SK-N-SH (cell line): ENCODE data around the gene ALDH3A1. TPM values are rescaled to one million over a fixed set of nuclear protein-coding genes. Genes with fewer than 3 reads are reported as not detected.
A peak's percentile ranks its signal among the peaks of the same experiment; 100 is the strongest.

Source experiments
- CTCF ChIA-PET: fragments of 300-600, 350-600 bp; formaldehyde crosslinking; extraction: SDS; loops from one replicate; lab custom pipeline; 2021; lab: Yijun Ruan, JAX
- POLR2A ChIA-PET: fragments of 350-600 bp; sonication (Branson Sonifier 250); formaldehyde crosslinking; extraction: SDS; loops from one replicate; lab custom pipeline; 2020; ENCODE audit warnings: antibody characterized with exemption, inconsistent platforms; lab: Yijun Ruan, JAX
- DNase-seq: peaks from one replicate; pipeline ENCODE4 v3.0.0; 2012
- H2AFZ ChIP-seq: fragments of 200-600 bp; sonication (generic); 2 replicates; pipeline ENCODE4 v1.8.1; 2016; ENCODE audit warnings: antibody characterized with exemption, mild to moderate bottlenecking, low read depth
- H3F3A ChIP-seq: fragments of 200-600 bp; sonication (generic); replicated peaks from 2 replicates; pipeline ENCODE3; 2016; ENCODE audit warnings: antibody characterized with exemption, mild to moderate bottlenecking; ENCODE audit not compliant: insufficient read depth
- H3K27ac ChIP-seq, 2 experiments: fragments of 200-500 bp in 1 of 2; fragments of 200-600 bp in 1 of 2; sonication (Bioruptor generic) in 1 of 2; sonication (generic), shearing (Covaris generic) in 1 of 2; 2 replicates each; pipeline versions ENCODE4 v1.5.1 to v1.6.1; 2014 to 2016; ENCODE audit warnings: low read depth in 2 of 2, inconsistent platforms in 1 of 2, low read length in 1 of 2, mild to moderate bottlenecking in 1 of 2, mixed read lengths in 1 of 2
- H3K27me3 ChIP-seq: fragments of 200-600 bp; sonication (generic), shearing (Covaris generic); 2 replicates; pipeline ENCODE4 v1.6.1; 2016; ENCODE audit warnings: mixed run types; ENCODE audit not compliant: insufficient read depth
- H3K36me3 ChIP-seq, 2 experiments: fragments of 200-500 bp in 1 of 2; fragments of 200-600 bp in 1 of 2; sonication (Bioruptor generic) in 1 of 2; sonication (generic) in 1 of 2; replicated peaks in 1 of 2; 2 replicates each; pipeline versions ENCODE3 to v1.5.1; 2014 to 2016; ENCODE audit warnings: low read length in 1 of 2, mild to moderate bottlenecking in 1 of 2; ENCODE audit not compliant: insufficient read depth in 2 of 2, control insufficient read depth in 1 of 2
- H3K4me1 ChIP-seq, 2 experiments: fragments of 200-500 bp in 1 of 2; fragments of 200-600 bp in 1 of 2; sonication (Bioruptor generic) in 1 of 2; sonication (generic), shearing (Covaris generic) in 1 of 2; 2 replicates each; pipeline versions ENCODE4 v1.5.1 to v1.6.1; 2014 to 2016; ENCODE audit warnings: low read depth in 1 of 2, low read length in 1 of 2, mixed run types in 1 of 2; ENCODE audit not compliant: insufficient read depth in 2 of 2, control insufficient read depth in 1 of 2
- H3K4me2 ChIP-seq: fragments of 200-600 bp; sonication (generic), shearing (Covaris generic); 2 replicates; pipeline ENCODE4 v1.6.1; 2017; ENCODE audit warnings: mixed run types
- H3K4me3 ChIP-seq, 2 experiments: fragments of 200-500 bp in 1 of 2; fragments of 200-600 bp in 1 of 2; sonication (Bioruptor generic) in 1 of 2; sonication (generic), shearing (Covaris generic) in 1 of 2; 2 replicates each; pipeline versions ENCODE4 v1.5.1 to v1.8.1; 2014 to 2016; ENCODE audit warnings: low read depth in 2 of 2, inconsistent platforms in 1 of 2, low read length in 1 of 2, mild to moderate bottlenecking in 1 of 2, mixed read lengths in 1 of 2, moderate library complexity in 1 of 2
- H3K79me2 ChIP-seq: fragments of 200-600 bp; sonication (generic); 2 replicates; pipeline ENCODE4 v1.8.1; 2017; ENCODE audit warnings: mild to moderate bottlenecking; ENCODE audit not compliant: insufficient read depth
- H3K9ac ChIP-seq: fragments of 200-600 bp; sonication (generic); 2 replicates; pipeline ENCODE4 v1.6.1; 2017; ENCODE audit warnings: mixed run types
- H3K9me2 ChIP-seq: fragments of 200-600 bp; sonication (generic); 2 replicates; pipeline ENCODE4 v1.6.1; 2017; ENCODE audit warnings: mixed run types
- H3K9me3 ChIP-seq: fragments of 200-600 bp; sonication (generic); 2 replicates; pipeline ENCODE4 v1.6.1; 2017; ENCODE audit warnings: mixed run types, mild to moderate bottlenecking, moderate library complexity
- H4K20me1 ChIP-seq: fragments of 200-600 bp; sonication (generic); 2 replicates; pipeline ENCODE4 v1.6.1; 2017; ENCODE audit warnings: mild to moderate bottlenecking, mixed run types; ENCODE audit not compliant: insufficient read depth
- CHD2 ChIP-seq: fragments of 150-350 bp; IDR thresholded peaks from 2 replicates; pipeline ENCODE4 v1.6.1; 2018; ENCODE audit warnings: low read length; ENCODE audit not compliant: partially characterized antibody
- EP300 ChIP-seq, 2 experiments: IDR thresholded peaks; 2 replicates each; pipeline versions ENCODE4 v1.4.0 to v1.6.1; 2012; ENCODE audit warnings: borderline replicate concordance in 1 of 2, low read depth in 1 of 2, low read length in 1 of 2
- EZH2phosphoT487 ChIP-seq: fragments of 200-600 bp; sonication (generic); IDR thresholded peaks from 2 replicates; pipeline ENCODE4 v1.6.1; 2017; ENCODE audit warnings: low read depth, mixed run types, mild to moderate bottlenecking, antibody characterized with exemption, moderate library complexity, borderline replicate concordance
- FOSL2 ChIP-seq: IDR thresholded peaks from 2 replicates; pipeline ENCODE4 v1.4.0; 2012; ENCODE audit warnings: low read depth, mild to moderate bottlenecking, moderate library complexity, borderline replicate concordance
- FOXJ3 ChIP-seq: sonication (generic); formaldehyde crosslinking; IDR thresholded peaks from 2 replicates; pipeline ENCODE4 v1.5.1; 2020; ENCODE audit warnings: mild to moderate bottlenecking, missing genetic modification reagents
- FOXM1 ChIP-seq: IDR thresholded peaks from 2 replicates; pipeline ENCODE4 v1.4.0; 2012; ENCODE audit warnings: low read depth, mild to moderate bottlenecking
- JUND ChIP-seq: IDR thresholded peaks from 2 replicates; pipeline ENCODE4 v1.4.0; 2012
- MXI1 ChIP-seq: IDR thresholded peaks from 2 replicates; pipeline ENCODE4 v1.6.1; 2012; ENCODE audit warnings: mild to moderate bottlenecking, low read depth, low read length, improper control_type of control experiment
- NFIC ChIP-seq: IDR thresholded peaks from 2 replicates; pipeline ENCODE4 v1.4.0; 2012; ENCODE audit warnings: borderline replicate concordance
- NRF1 ChIP-seq: IDR thresholded peaks from 2 replicates; pipeline ENCODE4 v1.6.1; 2012; ENCODE audit warnings: low read depth, mild to moderate bottlenecking, low read length
- RAD21 ChIP-seq: IDR thresholded peaks from 2 replicates; pipeline ENCODE4 v1.6.1; 2012; ENCODE audit warnings: mild to moderate bottlenecking, low read length
- RCOR1 ChIP-seq: fragments of 150-350 bp; IDR thresholded peaks from 2 replicates; pipeline ENCODE4 v1.6.1; 2017; ENCODE audit warnings: antibody characterized with exemption, low read length
- RFX5 ChIP-seq: IDR thresholded peaks from 2 replicates; pipeline ENCODE4 v1.6.1; 2012; ENCODE audit warnings: mild to moderate bottlenecking, improper control_type of control experiment, low read length
- RXRA ChIP-seq: IDR thresholded peaks from 2 replicates; pipeline ENCODE4 v1.4.0; 2012; ENCODE audit warnings: low read depth, mild to moderate bottlenecking, borderline replicate concordance
- SIN3A ChIP-seq: IDR thresholded peaks from 2 replicates; pipeline ENCODE4 v1.6.1; 2012; ENCODE audit warnings: low read depth, mild to moderate bottlenecking, low read length, moderate library complexity, borderline replicate concordance
- SMC3 ChIP-seq: IDR thresholded peaks from 2 replicates; pipeline ENCODE4 v1.6.1; 2012; ENCODE audit warnings: low read depth, low read length, improper control_type of control experiment
- TCF12 ChIP-seq: IDR thresholded peaks from 2 replicates; pipeline ENCODE4 v1.4.0; 2012
- TEAD4 ChIP-seq: IDR thresholded peaks from 2 replicates; pipeline ENCODE4 v1.4.0; 2012; ENCODE audit warnings: mild to moderate bottlenecking, borderline replicate concordance; ENCODE audit not compliant: insufficient read depth
- WGBS: methylation state at CpG from one replicate; pipeline ENCODE4 v1.1.6; 2017; ENCODE audit warnings: low lambda C conversion rate; 5-methylcytosine and 5-hydroxymethylcytosine counted together
- polyA plus RNA-seq, 3 experiments: library from polyadenylated mRNA; depleted of rRNA; stranded (reverse); fragments of >200 nt; gene quantifications; 2 replicates each; pipeline ENCODE4 v1.2.3, GENCODE V29; 2012
- TF ChIP-seq, protein P1 (sequence below): IDR thresholded peaks from 2 replicates; pipeline ENCODE4 v1.4.0; 2012; ENCODE audit warnings: low read depth, borderline replicate concordance
- TF ChIP-seq, protein P2 (sequence below): IDR thresholded peaks from 2 replicates; pipeline ENCODE4 v1.6.1; 2012; ENCODE audit warnings: mild to moderate bottlenecking, low read depth, low read length, moderate library complexity

Gene ALDH3A1
- polyA plus RNA-seq, 1 of the 3 experiments (the other 2 are of a cell fraction), result 0.79 TPM

DNA sequence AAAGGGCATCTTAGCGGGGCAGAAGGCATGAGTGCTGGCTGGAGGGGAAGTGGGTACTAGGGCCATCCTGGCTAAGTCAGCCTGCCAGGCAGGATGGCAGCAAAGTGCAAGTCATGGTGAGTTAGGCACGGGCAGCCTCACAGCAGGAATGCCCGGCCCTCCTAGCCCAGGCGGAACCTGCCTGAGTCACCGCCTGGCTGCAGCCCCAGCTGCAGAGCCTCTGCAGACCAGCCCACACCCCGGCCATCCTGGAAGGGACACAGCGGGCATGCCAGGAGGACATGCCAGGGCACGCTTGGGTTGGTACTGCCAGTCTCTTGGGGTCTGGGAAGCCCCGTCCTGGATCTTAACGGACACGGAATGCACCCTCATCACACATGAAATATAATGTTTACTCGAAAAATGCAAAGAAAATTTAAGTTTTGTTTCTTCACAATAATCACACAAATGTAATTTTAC is 5.0 kb upstream of the ALDH3A1 start (continued):
- TF ChIP-seq NFIC (peak; percentile 87), FOXJ3 (CRISPR knock-in tag) (no peak), FOSL2 (peak; percentile 78; the same call in 1 of the 2 replicates), EZH2phosphoT487 (no peak), SMC3 (no peak), RXRA (no peak; the same call in 1 of the 2 replicates), RCOR1 (no peak), SIN3A (no peak), TCF12 (peak; percentile 83), NRF1 (no peak), RAD21 (no peak), JUND (no peak; the same call in 1 of the 2 replicates), CHD2 (no peak), FOXM1 (no peak)
- TF ChIP-seq, protein P1, sequence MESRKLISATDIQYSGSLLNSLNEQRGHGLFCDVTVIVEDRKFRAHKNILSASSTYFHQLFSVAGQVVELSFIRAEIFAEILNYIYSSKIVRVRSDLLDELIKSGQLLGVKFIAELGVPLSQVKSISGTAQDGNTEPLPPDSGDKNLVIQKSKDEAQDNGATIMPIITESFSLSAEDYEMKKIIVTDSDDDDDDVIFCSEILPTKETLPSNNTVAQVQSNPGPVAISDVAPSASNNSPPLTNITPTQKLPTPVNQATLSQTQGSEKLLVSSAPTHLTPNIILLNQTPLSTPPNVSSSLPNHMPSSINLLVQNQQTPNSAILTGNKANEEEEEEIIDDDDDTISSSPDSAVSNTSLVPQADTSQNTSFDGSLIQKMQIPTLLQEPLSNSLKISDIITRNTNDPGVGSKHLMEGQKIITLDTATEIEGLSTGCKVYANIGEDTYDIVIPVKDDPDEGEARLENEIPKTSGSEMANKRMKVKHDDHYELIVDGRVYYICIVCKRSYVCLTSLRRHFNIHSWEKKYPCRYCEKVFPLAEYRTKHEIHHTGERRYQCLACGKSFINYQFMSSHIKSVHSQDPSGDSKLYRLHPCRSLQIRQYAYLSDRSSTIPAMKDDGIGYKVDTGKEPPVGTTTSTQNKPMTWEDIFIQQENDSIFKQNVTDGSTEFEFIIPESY, result no peak

DNA sequence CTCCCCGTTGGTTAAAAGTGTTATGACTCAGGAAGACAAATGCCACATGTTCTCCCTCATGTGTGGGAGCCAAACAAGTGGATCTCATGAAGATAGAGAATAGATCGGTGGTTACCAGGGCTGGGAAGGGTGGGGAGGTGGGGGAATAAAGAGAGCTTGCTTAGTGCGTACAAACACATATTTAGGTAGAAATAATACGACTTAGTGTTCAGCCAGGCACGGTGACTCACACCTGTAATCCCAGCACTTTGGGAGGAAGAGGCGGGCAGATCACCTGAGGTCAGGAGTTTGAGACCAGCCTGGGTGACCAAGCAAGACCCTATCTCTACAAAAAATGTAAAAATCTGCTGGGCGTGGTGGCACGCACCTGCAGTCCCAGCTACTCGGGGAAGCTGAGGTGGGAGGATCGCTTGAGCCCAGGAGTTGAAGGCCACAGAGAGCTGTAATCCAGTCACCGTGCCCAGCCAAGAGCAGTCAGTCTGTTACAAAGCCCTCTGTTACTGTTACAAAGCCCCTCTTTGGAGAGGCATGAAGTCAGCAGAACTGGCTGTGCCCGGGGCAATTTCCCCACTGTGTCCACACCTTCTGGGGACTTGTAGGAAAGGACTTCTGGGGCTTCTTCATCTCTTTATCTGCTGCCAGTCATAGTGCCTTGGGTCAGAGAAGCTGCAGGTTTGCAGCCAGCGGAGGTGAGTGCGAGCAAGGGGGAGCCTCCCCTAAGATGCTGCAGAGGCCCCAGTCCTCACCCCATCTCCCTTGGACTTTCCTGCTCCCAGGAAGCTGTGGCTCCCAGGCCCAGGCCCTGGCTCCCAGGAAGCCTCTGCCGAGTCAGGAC is 4.3 kb upstream of the ALDH3A1 start:
- H3K4me3 ChIP-seq, result no peak overlapping the region
- CTCF ChIA-PET, result interaction anchor here (0.7 to 4.7 kb wide), 9 partner anchors 8 to 503 kb away, joined by 3 to 48 read pairs (median 5); no protein-coding TSS in a partner anchor
- H3F3A ChIP-seq, result peaks cover 16% of the 10 kb centered on the region
- TF ChIP-seq, protein P2, sequence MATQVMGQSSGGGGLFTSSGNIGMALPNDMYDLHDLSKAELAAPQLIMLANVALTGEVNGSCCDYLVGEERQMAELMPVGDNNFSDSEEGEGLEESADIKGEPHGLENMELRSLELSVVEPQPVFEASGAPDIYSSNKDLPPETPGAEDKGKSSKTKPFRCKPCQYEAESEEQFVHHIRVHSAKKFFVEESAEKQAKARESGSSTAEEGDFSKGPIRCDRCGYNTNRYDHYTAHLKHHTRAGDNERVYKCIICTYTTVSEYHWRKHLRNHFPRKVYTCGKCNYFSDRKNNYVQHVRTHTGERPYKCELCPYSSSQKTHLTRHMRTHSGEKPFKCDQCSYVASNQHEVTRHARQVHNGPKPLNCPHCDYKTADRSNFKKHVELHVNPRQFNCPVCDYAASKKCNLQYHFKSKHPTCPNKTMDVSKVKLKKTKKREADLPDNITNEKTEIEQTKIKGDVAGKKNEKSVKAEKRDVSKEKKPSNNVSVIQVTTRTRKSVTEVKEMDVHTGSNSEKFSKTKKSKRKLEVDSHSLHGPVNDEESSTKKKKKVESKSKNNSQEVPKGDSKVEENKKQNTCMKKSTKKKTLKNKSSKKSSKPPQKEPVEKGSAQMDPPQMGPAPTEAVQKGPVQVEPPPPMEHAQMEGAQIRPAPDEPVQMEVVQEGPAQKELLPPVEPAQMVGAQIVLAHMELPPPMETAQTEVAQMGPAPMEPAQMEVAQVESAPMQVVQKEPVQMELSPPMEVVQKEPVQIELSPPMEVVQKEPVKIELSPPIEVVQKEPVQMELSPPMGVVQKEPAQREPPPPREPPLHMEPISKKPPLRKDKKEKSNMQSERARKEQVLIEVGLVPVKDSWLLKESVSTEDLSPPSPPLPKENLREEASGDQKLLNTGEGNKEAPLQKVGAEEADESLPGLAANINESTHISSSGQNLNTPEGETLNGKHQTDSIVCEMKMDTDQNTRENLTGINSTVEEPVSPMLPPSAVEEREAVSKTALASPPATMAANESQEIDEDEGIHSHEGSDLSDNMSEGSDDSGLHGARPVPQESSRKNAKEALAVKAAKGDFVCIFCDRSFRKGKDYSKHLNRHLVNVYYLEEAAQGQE, result no peak
- TF ChIP-seq MXI1, result no peak
- TF ChIP-seq NFIC, result no peak
- no peak for TF ChIP-seq EP300 (IDR thresholded peaks at IDR 0.05; ENCODE audit: borderline replicate concordance in 1 of 2, low read depth in 1 of 2, low read length in 1 of 2)
- no peak for TF ChIP-seq TEAD4
- no peak for TF ChIP-seq FOXJ3 (CRISPR knock-in tag)
- TF ChIP-seq CHD2, result no peak
- TF ChIP-seq RFX5, result no peak
- H3K36me3 ChIP-seq, result no peaks in the 10 kb centered on the region
- H3K9me3 ChIP-seq, result no peaks in the 10 kb centered on the region
- no peaks in the 10 kb centered on the region for H3K9me2 ChIP-seq
- POLR2A ChIA-PET, result interaction anchor here (0.6 kb wide), 1 partner anchor 17 kb away, joined by 3 read pairs; no protein-coding TSS in a partner anchor
- no peaks in the 10 kb centered on the region for H4K20me1 ChIP-seq
- H2AFZ ChIP-seq, result peak overlapping the region; percentile 82
- DNase-seq, result no peak
- H3K27ac ChIP-seq, result peak overlapping the region; percentile 79 to 97
- H3K27me3 ChIP-seq, result no peaks in the 10 kb centered on the region
- no peaks in the 10 kb centered on the region for H3K79me2 ChIP-seq
- peak overlapping the region; percentile 74 for H3K9ac ChIP-seq
- 75% methylated on average over 12 of the region's 15 CpGs for WGBS
- H3K4me2 ChIP-seq, result peak overlapping the region; percentile 25
- peaks cover 10 to 18% of the 10 kb centered on the region in 2 experiments; a peak in 3 of 4 replicates for H3K4me1 ChIP-seq
